ENCODE measurements around the gene PKD1.

The PKD1 gene

DNA sequence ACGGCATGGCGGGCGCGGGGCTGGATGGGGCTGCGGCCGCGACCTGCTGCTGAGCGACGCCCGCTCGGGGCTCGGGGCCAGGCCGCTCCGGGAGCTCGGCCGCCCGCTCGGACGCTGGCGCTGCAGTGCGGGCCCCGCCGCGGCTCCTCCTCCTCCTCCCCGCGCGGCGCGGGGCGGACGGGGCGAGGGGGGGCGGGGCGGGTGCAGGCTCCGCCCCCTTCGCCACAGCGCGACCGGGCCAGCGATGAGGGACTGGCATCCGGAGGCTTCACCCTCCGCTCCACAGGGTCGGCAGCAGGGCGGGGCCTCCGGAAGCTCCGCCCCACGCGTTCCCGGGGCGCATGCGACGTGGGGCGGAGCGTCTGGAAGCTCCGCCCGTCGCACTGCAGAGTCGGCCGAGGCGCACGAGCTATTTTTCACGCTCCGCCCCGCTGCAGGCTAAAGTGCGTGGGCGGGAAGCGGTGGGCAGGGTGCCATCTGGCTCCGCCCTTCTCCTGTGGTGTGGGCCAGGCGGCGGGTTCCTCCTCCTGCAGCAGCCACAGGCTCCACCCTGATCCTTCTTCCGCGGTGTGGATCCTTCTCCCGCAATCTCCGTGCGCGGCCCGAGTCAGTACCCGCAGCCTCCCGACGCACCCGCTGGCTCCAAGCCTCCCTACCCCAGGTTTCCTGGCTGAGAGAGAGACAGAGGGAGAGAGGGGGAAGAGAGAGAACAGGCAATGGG lies at the start of gene PKD1:
Gene PKD1, minus strand, starts transcription at position 129 of the 721 bp plus-strand sequence. CDS start 209 bp downstream, outside the sequence.
- DNase-seq (ENCODE audit: low read depth) = peak; percentile 79
- H3K4me3 ChIP-seq (ENCODE audit: control insufficient read depth, low read depth, low read length) = peak within 1 kb of the TSS; percentile 61

DNA sequence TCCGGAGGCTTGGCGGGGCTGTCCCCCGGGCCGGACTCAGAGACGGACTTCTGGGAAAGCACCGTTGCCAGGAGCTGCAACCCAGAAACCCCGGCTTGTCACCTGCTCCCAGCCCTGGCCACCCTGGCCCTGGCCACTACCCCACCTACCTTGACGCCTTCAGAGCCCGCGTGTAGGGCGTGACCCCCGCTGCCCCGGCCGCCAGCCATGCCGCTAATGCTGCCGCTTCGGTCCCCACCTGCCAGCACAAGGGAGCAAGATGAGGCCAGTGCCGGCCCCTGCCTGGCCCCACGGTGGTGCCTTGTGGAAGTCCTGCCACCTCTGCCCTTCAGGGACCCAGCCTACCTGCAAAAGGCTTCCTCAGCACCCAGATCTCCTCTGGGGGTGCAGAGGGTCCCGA lies 49.3 kb upstream of the PKD1 start:
- DNase-seq (ENCODE audit: low read depth) = no peak
- TF ChIP-seq CTCF (IDR thresholded peaks at IDR 0.05; ENCODE audit: control insufficient read depth, insufficient read depth, low read depth, low read length, missing control alignments) = no peak
- H3K4me3 ChIP-seq (ENCODE audit: control insufficient read depth, low read depth, low read length) = no peak overlapping the region

DNA sequence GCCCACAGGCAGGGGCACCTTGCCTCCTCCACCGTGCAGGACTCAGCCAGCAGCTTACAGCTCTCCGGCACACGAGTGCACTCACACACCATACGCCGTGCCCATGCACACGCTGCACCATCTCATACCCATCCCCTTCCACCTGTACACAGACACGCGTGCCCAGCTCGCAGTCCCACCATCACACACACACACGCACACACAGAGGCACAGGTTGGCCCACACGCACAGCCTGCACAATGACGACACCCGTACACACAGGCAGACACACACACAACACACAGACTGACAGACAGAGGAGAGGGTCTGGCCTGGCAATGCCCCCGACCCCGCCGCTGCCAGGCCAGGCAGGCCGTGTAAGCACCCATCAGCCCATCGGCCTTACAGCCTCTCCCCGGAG lies 48.6 kb upstream of the PKD1 start:
- no peak for TF ChIP-seq CTCF (IDR thresholded peaks at IDR 0.05; ENCODE audit: control insufficient read depth, insufficient read depth, low read depth, low read length, missing control alignments)
- no peak overlapping the region for H3K4me3 ChIP-seq (ENCODE audit: control insufficient read depth, low read depth, low read length)
- DNase-seq (ENCODE audit: low read depth) = no peak

- no peak overlapping the region for H3K4me3 ChIP-seq (ENCODE audit: control insufficient read depth, low read depth, low read length)
- TF ChIP-seq CTCF (IDR thresholded peaks at IDR 0.05; ENCODE audit: control insufficient read depth, insufficient read depth, low read depth, low read length, missing control alignments) = no peak
- DNase-seq (ENCODE audit: low read depth) = no peak
These were observed 48.0 kb upstream of the PKD1 start for GRCh38 chr16:2183671-2184070.

GRCh38 chr16:2181952-2182351 lies 46.3 kb upstream of the PKD1 start:
- TF ChIP-seq CTCF (IDR thresholded peaks at IDR 0.05; ENCODE audit: control insufficient read depth, insufficient read depth, low read depth, low read length, missing control alignments) = no peak
- H3K4me3 ChIP-seq (ENCODE audit: control insufficient read depth, low read depth, low read length) = no peak overlapping the region
- no peak for DNase-seq (ENCODE audit: low read depth)

DNA sequence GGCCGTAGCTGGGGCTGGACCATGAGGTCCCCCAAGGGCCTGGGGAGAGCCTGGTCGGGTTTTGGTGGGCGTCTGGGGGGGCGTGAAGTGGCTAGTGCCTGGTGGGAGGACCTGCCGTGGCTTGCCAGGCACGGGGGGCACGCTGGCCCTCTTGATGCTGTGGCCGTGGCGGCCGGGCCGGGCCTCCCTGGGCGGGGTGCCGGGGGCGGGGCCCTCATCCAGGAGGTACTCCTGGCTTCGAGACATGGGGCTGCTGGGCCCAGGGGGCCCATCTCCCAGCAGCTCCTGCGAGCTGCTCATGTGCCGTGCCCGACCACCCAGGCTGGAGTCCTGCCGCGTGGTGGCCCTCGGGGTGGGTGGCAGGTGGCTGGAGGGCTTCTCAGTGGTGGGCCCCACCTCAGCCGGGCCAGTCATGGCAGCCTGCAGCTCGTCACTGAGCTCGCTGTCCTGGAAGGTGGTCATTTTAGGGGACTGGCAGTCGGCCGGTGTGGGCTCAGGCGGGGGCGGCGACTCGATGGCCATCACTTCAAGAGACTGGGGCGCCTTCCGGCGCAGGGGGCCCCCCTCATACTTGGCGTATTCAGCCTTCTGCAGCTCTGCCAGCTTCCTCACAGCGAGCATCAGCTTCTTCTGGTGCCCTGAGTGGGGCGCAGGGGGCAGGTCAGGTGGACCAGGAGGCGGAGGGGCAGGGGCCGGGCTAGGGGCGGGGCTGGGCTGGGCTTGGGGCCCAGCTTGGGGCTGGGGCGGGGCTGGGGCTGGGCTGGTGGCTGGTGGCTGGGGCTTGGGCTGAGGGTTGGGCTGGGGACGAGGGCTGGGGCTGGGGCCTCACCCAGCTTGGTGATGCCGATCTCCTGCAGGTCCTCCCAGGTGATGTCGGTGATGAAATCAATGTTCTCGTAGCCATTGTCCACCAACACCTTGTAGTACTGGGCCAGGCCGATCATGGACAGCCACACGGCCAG lies 45.5 kb upstream of the PKD1 start:
- no peak overlapping the region for H3K4me3 ChIP-seq (ENCODE audit: control insufficient read depth, low read depth, low read length)
- no peak for DNase-seq (ENCODE audit: low read depth)
- no peak for TF ChIP-seq CTCF (IDR thresholded peaks at IDR 0.05; ENCODE audit: control insufficient read depth, insufficient read depth, low read depth, low read length, missing control alignments)

DNA sequence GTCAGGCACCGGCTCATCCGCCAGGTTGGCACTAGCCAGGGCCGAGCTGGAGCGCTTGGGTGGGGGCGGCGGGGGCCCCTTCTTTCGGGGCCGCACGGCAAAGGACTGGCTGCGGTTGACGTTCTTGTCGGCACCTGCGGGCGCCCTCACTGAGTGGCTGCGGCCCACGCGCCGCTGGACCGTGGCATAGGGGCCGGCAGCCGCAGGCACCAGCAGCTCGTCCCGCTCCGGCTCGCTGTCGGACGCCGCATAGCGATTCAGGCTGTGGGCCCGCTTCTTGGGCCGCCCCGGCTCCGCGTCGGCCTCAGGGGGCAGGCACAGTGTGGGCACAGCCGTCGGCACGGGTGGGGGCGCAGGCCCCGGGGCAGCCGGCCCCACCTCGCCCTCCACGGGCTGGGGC lies 44.8 kb upstream of the PKD1 start:
- TF ChIP-seq CTCF (IDR thresholded peaks at IDR 0.05; ENCODE audit: control insufficient read depth, insufficient read depth, low read depth, low read length, missing control alignments) = no peak
- no peak overlapping the region for H3K4me3 ChIP-seq (ENCODE audit: control insufficient read depth, low read depth, low read length)
- no peak for DNase-seq (ENCODE audit: low read depth)

Data from AG09309 (cell line).